ENCODE measurements around the gene TASL. TPM values are rescaled to one million over a fixed set of nuclear protein-coding genes. Genes with fewer than 3 reads are reported as not detected.

Gene TASL
- total RNA-seq, 1 donor from 2014 or later, result not detected

DNA sequence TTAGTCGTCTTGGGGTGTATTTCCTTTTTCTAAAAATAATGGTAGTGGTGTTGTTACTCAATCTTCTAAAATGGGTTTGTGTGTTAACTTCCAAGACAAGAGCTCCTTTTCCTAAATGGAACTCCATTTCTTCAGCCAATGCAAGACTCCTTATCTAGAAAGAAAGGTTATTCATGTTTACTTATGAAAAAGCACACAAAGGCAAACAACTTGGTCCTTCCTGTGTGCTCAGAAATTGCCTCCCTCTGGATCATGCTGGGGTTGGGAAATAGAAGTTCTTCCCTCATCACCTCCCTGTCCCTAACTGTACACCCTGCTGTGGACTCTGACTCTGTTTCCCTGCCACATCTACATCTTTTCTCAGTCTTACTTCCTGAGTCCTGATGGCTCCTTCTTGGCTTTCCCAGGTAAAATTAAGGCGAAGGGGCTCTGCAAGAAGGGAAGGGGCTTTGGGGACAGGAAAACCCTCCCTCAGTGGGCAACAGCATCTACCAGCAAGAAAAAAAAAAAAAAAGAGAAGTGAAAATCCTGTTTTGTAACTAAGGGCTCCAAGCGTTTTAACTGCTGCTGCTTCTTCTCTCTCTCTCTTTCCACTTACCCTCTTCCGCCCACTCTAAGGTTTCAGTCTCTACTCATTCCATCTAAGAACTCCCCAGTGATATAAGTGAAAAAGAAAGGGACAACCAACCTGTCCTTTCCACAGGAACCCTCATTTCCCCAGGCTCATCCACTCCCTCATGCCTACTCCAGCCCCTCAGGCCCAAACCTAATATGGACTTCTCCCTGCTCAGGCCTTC lies 19.8 kb upstream of the TASL start:
- FAIRE-seq, result no peak
- H3K27me3 ChIP-seq (ENCODE audit: control insufficient read depth, insufficient read depth, low read length), result no peaks in the 10 kb centered on the region
- DNase-seq (ENCODE audit: low read depth), result no peak
- TF ChIP-seq, protein P1, sequence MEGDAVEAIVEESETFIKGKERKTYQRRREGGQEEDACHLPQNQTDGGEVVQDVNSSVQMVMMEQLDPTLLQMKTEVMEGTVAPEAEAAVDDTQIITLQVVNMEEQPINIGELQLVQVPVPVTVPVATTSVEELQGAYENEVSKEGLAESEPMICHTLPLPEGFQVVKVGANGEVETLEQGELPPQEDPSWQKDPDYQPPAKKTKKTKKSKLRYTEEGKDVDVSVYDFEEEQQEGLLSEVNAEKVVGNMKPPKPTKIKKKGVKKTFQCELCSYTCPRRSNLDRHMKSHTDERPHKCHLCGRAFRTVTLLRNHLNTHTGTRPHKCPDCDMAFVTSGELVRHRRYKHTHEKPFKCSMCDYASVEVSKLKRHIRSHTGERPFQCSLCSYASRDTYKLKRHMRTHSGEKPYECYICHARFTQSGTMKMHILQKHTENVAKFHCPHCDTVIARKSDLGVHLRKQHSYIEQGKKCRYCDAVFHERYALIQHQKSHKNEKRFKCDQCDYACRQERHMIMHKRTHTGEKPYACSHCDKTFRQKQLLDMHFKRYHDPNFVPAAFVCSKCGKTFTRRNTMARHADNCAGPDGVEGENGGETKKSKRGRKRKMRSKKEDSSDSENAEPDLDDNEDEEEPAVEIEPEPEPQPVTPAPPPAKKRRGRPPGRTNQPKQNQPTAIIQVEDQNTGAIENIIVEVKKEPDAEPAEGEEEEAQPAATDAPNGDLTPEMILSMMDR (IDR thresholded peaks at IDR 0.05; ENCODE audit: insufficient read depth, low read length, severe bottlenecking), result no peak
- no peaks in the 10 kb centered on the region for H3K36me3 ChIP-seq (ENCODE audit: control insufficient read depth, insufficient read depth, low read length)
- no peak overlapping the region for H3K4me3 ChIP-seq (ENCODE audit: low read depth, low read length)

- Histone ChIP-seq H3K4me3 (ENCODE audit: low read depth, low read length) (no peak overlapping the region), H3K27me3 (ENCODE audit: control insufficient read depth, insufficient read depth, low read length) (no peaks in the 10 kb centered on the region), H3K36me3 (ENCODE audit: control insufficient read depth, insufficient read depth, low read length) (no peaks in the 10 kb centered on the region)
- TF ChIP-seq, protein P1 (IDR thresholded peaks at IDR 0.05; ENCODE audit: insufficient read depth, low read length, severe bottlenecking), result no peak
- FAIRE-seq (no peak), DNase-seq (ENCODE audit: low read depth) (no peak)
Measured at GRCh38 chrX:30593440-30594200, 16.1 kb upstream of the TASL start.

DNA sequence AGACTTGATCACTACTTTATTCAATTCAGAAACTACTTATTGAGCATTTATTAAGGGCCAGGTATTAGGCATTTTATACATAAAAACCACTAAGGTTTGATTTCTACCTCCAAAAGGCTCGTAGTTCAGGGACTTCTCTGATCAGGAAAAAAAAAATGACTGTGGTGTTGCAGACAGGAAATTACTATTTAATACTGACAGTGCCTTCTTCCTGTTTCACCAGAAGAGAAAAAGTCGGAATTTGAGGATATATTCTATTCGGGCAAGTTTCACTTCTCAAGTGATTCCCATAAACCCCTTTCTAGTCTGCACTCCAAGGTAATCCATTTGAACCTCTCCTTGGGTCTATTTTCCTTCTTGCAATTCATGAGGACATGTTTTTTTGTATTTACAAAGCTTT lies 15.3 kb upstream of the TASL start:
- FAIRE-seq (no peak), DNase-seq (ENCODE audit: low read depth) (peak; percentile 0)
- H3K4me3 ChIP-seq (ENCODE audit: low read depth, low read length), result no peak overlapping the region
- H3K27me3 ChIP-seq (ENCODE audit: control insufficient read depth, insufficient read depth, low read length), result no peaks in the 10 kb centered on the region
- TF ChIP-seq, protein P1 (IDR thresholded peaks at IDR 0.05; ENCODE audit: insufficient read depth, low read length, severe bottlenecking), result no peak
- H3K36me3 ChIP-seq (ENCODE audit: control insufficient read depth, insufficient read depth, low read length), result no peaks in the 10 kb centered on the region

- no peak overlapping the region for H3K4me3 ChIP-seq (ENCODE audit: low read depth, low read length)
- no peaks in the 10 kb centered on the region for H3K27me3 ChIP-seq (ENCODE audit: control insufficient read depth, insufficient read depth, low read length)
- no peak for DNase-seq (ENCODE audit: low read depth)
- H3K36me3 ChIP-seq (ENCODE audit: control insufficient read depth, insufficient read depth, low read length), result no peaks in the 10 kb centered on the region
- FAIRE-seq, result no peak
- TF ChIP-seq, protein P1 (IDR thresholded peaks at IDR 0.05; ENCODE audit: insufficient read depth, low read length, severe bottlenecking), result no peak
Measured at GRCh38 chrX:30590368-30590767, 12.8 kb upstream of the TASL start.

- Histone ChIP-seq H3K4me3 (ENCODE audit: low read depth, low read length) (no peak overlapping the region), H3K27me3 (ENCODE audit: control insufficient read depth, insufficient read depth, low read length) (no peaks in the 10 kb centered on the region), H3K36me3 (ENCODE audit: control insufficient read depth, insufficient read depth, low read length) (no peaks in the 10 kb centered on the region)
- DNase-seq (ENCODE audit: low read depth) (no peak), FAIRE-seq (no peak)
- TF ChIP-seq, protein P1 (IDR thresholded peaks at IDR 0.05; ENCODE audit: insufficient read depth, low read length, severe bottlenecking), result no peak
Measured at GRCh38 chrX:30589146-30589888, 11.8 kb upstream of the TASL start.
